Kidney (tissue), 14 donors: Measurements from ENCODE around the gene SPSB4. TPM values are rescaled to one million over a fixed set of nuclear protein-coding genes. Genes with fewer than 3 reads are reported as not detected.

Experiments used
- DNase-seq, 5 donors: peaks; one replicate each; pipeline ENCODE4 v3.0.0-alpha.2; 2013 to 2020
- FAIRE-seq: peaks from 2 replicates; lab custom pipeline; 2012; peaks lifted over from hg19 to GRCh38; lab: Jason Lieb, UNC
- H3K27ac ChIP-seq, 2 donors: one replicate each; pipeline ENCODE4 v1.7.0; 2013; ENCODE audit warnings: low read depth in 2 of 2, low read length in 2 of 2, inconsistent platforms in 1 of 2
- H3K27me3 ChIP-seq: one replicate; pipeline ENCODE4 v1.7.1; 2013; ENCODE audit warnings: low read length, inconsistent platforms; ENCODE audit not compliant: control insufficient read depth, insufficient read depth
- H3K36me3 ChIP-seq, 3 donors: one replicate each; pipeline versions ENCODE4 v1.7.0 to v1.7.1; 2013; ENCODE audit warnings: low read length in 3 of 3, control low read depth in 1 of 3, inconsistent platforms in 1 of 3; ENCODE audit not compliant: insufficient read depth in 3 of 3, control insufficient read depth in 2 of 3
- H3K4me1 ChIP-seq, 3 donors: one replicate each; pipeline versions ENCODE4 v1.7.0 to v1.7.1; 2013; ENCODE audit warnings: low read length in 3 of 3, inconsistent platforms in 1 of 3, low read depth in 1 of 3; ENCODE audit not compliant: control insufficient read depth in 2 of 3, insufficient read depth in 2 of 3
- H3K4me3 ChIP-seq, 3 donors: one replicate each; pipeline versions ENCODE4 v1.7.0 to v1.8.1; 2013; ENCODE audit warnings: low read length in 3 of 3, control low read depth in 1 of 3, inconsistent platforms in 1 of 3
- H3K9ac ChIP-seq, 3 donors: one replicate each; pipeline versions ENCODE4 v1.7.0 to v1.7.1; 2013; ENCODE audit warnings: low read length in 3 of 3, control low read depth in 1 of 3, inconsistent platforms in 1 of 3
- H3K9me3 ChIP-seq, 3 donors: one replicate each; pipeline versions ENCODE4 v1.7.0 to v1.7.1; 2013; ENCODE audit warnings: low read length in 3 of 3, control low read depth in 1 of 3, inconsistent platforms in 1 of 3; ENCODE audit not compliant: control insufficient read depth in 2 of 3, insufficient read depth in 1 of 3
- intact Hi-C: fragments of 100-400 bp; cut with DNase I; formaldehyde crosslinking; loops from one replicate; pipeline ENCODE4 v1.11.1; 2022
- polyA plus RNA-seq: library from polyadenylated mRNA; stranded (reverse); fragments of 350-450 nt; fragmentation: Illumina TruSeq; extraction: RNeasy Lipid Tissue Mini Kit (QIAGEN cat#74804); gene quantifications from one replicate; pipeline ENCODE4 v1.2.3, GENCODE V29; 2014; ENCODE audit warnings: low read depth, low replicate concordance; ENCODE audit not compliant: insufficient read depth
- total RNA-seq: library from RNA; stranded (reverse); fragmentation: NEBNext Ultra II Directional; extraction: Animal tissue kit (Norgen Biotek cat#: 25700); gene quantifications from one replicate; pipeline ENCODE4 v1.2.1, GENCODE V29; 2021
- TF ChIP-seq, protein P1 (sequence below): IDR thresholded peaks from 3 replicates; pipeline ENCODE4 v1.5.1; 2012; ENCODE audit warnings: mild to moderate bottlenecking, moderate library complexity, borderline replicate concordance; ENCODE audit not compliant: insufficient read depth; ENCODE audit errors: extremely low read depth
- donor health status: control.
- donor health status: control.
- donor health status: control.
- donor health status: control.
- donor health status: control.
- donor health status: DM: yes; HTN: yes; CAD: no.
- donor health status: Normal renal cell carcinoma (clear cell type).

The SPSB4 gene
- total and polyA plus RNA-seq, 2 donors from 2014 or later: 0.57 to 1.9 TPM

DNA sequence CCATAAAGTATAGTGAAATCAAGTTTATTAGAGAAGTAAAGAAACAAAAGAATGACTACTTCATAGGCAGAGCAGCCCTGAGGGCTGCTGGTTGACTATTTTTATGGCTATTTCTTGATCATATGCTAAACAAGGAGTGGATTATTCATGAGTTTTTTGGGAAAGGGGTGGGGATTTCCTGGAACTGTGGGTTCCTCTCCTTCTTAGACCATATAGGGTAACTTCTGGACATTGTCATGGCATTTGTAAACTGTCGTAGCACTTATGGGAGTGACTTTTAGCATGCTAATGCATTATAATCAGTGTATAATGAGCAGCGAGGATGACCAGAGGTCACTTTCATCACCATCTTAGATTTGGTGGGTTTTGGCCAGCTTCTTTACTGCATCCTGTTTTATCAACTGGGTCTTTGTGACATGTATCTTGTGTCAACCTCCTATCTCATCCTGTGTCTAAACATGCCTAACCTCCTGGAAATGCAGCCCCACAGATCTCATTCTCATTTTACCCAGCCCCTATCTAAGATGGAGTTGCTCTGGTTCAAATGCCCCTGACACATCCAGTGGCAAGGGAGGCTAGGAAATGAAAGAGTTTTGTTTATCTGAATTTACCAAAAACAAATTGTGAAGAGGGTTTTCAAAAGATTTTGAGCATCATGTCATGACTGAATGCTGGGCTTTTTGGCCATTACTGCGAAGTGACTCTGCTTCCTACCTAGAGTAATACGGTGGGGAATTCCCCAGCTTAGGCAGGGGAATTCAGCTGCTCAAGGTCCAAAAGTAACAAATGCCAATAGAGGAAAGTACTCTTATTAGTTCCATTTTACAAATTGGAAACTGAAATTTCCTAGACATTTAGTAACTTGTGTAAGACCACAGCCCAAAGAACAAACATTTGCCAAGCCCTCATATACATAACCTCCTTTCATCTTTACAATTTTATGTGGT is 6.2 kb upstream of the SPSB4 start:
- Histone ChIP-seq H3K4me3 (no peak overlapping the region), H3K27me3 (no peaks in the 10 kb centered on the region), H3K9me3 (no peaks in the 10 kb centered on the region), H3K27ac (no peak overlapping the region), H3K36me3 (no peaks in the 10 kb centered on the region), H3K9ac (no peak overlapping the region), H3K4me1 (no peaks in the 10 kb centered on the region)
- DNase-seq (no peak), FAIRE-seq (no peak)
- intact Hi-C loops: no loop called here
- TF ChIP-seq, protein P1, sequence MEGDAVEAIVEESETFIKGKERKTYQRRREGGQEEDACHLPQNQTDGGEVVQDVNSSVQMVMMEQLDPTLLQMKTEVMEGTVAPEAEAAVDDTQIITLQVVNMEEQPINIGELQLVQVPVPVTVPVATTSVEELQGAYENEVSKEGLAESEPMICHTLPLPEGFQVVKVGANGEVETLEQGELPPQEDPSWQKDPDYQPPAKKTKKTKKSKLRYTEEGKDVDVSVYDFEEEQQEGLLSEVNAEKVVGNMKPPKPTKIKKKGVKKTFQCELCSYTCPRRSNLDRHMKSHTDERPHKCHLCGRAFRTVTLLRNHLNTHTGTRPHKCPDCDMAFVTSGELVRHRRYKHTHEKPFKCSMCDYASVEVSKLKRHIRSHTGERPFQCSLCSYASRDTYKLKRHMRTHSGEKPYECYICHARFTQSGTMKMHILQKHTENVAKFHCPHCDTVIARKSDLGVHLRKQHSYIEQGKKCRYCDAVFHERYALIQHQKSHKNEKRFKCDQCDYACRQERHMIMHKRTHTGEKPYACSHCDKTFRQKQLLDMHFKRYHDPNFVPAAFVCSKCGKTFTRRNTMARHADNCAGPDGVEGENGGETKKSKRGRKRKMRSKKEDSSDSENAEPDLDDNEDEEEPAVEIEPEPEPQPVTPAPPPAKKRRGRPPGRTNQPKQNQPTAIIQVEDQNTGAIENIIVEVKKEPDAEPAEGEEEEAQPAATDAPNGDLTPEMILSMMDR: no peak

DNA sequence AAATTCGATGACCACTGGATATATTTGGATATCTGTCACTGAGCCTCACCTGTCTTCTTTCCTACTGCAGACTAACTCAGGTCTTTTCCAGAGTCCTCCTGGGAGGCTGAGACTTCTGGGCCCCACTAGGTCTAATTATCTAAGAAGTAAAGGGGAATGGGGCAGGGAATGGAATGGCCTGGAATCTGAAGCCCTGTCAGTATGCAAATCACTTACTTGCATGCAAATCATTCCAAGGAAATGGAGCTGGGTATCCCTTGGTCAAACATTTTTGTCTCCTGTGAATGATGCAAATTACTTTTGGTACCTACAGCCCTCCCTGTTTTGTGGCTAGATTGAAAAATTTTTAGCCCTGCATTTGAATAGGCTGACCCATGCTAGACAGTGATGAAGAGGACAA is 5.3 kb upstream of the SPSB4 start:
- no peak for DNase-seq
- no peaks in the 10 kb centered on the region for H3K4me1 ChIP-seq
- no peak overlapping the region for H3K4me3 ChIP-seq
- H3K27ac ChIP-seq: no peak overlapping the region
- no peaks in the 10 kb centered on the region for H3K27me3 ChIP-seq
- H3K9me3 ChIP-seq: no peaks in the 10 kb centered on the region
- intact Hi-C loops: no loop called here
- no peaks in the 10 kb centered on the region for H3K36me3 ChIP-seq
- TF ChIP-seq, protein P1: no peak
- FAIRE-seq: no peak
- no peak overlapping the region for H3K9ac ChIP-seq

DNA sequence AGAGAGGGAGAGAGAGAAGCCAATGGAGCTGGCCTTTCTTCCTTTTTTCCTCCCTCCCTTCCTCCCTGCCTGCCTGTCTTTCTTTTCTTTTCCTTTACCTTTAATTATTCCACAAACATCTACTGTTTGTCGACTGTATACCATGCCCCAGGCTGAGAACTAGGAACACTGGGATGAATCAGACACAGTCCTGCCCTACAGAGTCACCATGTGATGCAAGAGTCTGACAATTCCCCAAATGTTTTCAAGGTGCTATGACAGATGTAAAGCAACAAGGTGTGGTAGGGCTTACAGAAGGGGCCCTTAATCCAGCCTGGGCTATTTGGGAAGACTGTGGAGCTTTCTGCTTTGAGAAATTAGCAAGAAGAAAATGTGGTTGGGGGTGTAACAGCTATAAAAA is 4.0 kb upstream of the SPSB4 start:
- Histone ChIP-seq H3K27ac (no peak overlapping the region), H3K4me3 (no peak overlapping the region), H3K4me1 (peaks cover 0 to 4% (median 2%) of the 10 kb centered on the region in 3 donors), H3K27me3 (no peaks in the 10 kb centered on the region), H3K9ac (no peak overlapping the region), H3K9me3 (no peaks in the 10 kb centered on the region), H3K36me3 (no peaks in the 10 kb centered on the region)
- no peak for FAIRE-seq
- intact Hi-C loops: no loop called here
- DNase-seq: no peak
- TF ChIP-seq, protein P1: no peak
